ENCODE data around the gene FANK1.

GRCh38 chr10:125997586-125997985 is 101.2 kb downstream of the FANK1 start:
- TF ChIP-seq ISL1 (CRISPR knock-in tag; IDR thresholded peaks at IDR 0.05): no peak
- TF ChIP-seq PPARA (CRISPR knock-in tag; IDR thresholded peaks at IDR 0.05; ENCODE audit: borderline replicate concordance): no peak
- TF ChIP-seq ZFP30 (CRISPR knock-in tag; IDR thresholded peaks at IDR 0.05): no peak
- TF ChIP-seq ZNF565 (CRISPR knock-in tag; conservative IDR thresholded peaks at IDR 0.05; ENCODE audit: low read depth): no peak
- TF ChIP-seq TSHZ2 (CRISPR knock-in tag; IDR thresholded peaks at IDR 0.05): no peak
- TF ChIP-seq PATZ1 (CRISPR knock-in tag; IDR thresholded peaks at IDR 0.05; ENCODE audit: borderline replicate concordance): no peak
- no peak for TF ChIP-seq GLIS3 (CRISPR knock-in tag; IDR thresholded peaks at IDR 0.05)
- no peak for TF ChIP-seq ZFP3 (CRISPR knock-in tag; IDR thresholded peaks at IDR 0.05)
- TF ChIP-seq BACH2 (CRISPR knock-in tag; IDR thresholded peaks at IDR 0.05; ENCODE audit: borderline replicate concordance): no peak

Data from SK-N-SH treated with all-trans-retinoic acid at 6 μM for 48 hours (cell line).